Neural cell (in vitro differentiated cells): Measurements from ENCODE around the gene ACYP2. TPM values are rescaled to one million over a fixed set of nuclear protein-coding genes. Genes with fewer than 3 reads are reported as not detected.

Source experiments
- H2AFZ ChIP-seq: fragments of 200-600, 300-800 bp; sonication (generic), shearing (Covaris generic); 2 replicates; pipeline ENCODE4 v1.6.0; 2014; ENCODE audit warnings: low read depth, mild to moderate bottlenecking, antibody characterized with exemption, low read length, moderate library complexity
- H3F3A ChIP-seq: fragments of 200-600 bp; shearing (Covaris generic); 2 replicates; pipeline ENCODE4 v1.6.1; 2016; ENCODE audit warnings: mild to moderate bottlenecking, moderate library complexity, mixed read lengths, antibody characterized with exemption, low read length; ENCODE audit not compliant: insufficient read depth, poor library complexity, severe bottlenecking
- H3K27ac ChIP-seq: fragments of 200-600, 300-800 bp; sonication (generic), shearing (Covaris generic); 2 replicates; pipeline ENCODE4 v1.5.1; 2014; ENCODE audit warnings: mild to moderate bottlenecking, low read length, moderate library complexity
- H3K27me3 ChIP-seq: fragments of 300-800, 200-600 bp; sonication (generic), shearing (Covaris generic); 2 replicates; pipeline ENCODE4 v1.6.0; 2014; ENCODE audit warnings: mild to moderate bottlenecking, low read depth, low read length, moderate library complexity; ENCODE audit not compliant: insufficient read depth
- H3K36me3 ChIP-seq: fragments of 300-800, 200-600 bp; sonication (generic), shearing (Covaris generic); 2 replicates; pipeline ENCODE4 v1.5.1; 2014; ENCODE audit warnings: mild to moderate bottlenecking, antibody characterized with exemption, low read length, moderate library complexity; ENCODE audit not compliant: insufficient read depth
- H3K4me2 ChIP-seq: fragments of 300-800, 200-600 bp; sonication (generic), shearing (Covaris generic); 2 replicates; pipeline ENCODE4 v1.6.0; 2014; ENCODE audit warnings: mild to moderate bottlenecking, low read length
- H3K4me3 ChIP-seq: fragments of 300-800, 200-600 bp; sonication (generic), shearing (Covaris generic); 2 replicates; pipeline ENCODE4 v1.5.1; 2014; ENCODE audit warnings: mild to moderate bottlenecking, low read length, moderate library complexity
- H3K79me2 ChIP-seq: fragments of 200-600 bp; shearing (Covaris generic); replicated peaks from 2 replicates; pipeline ENCODE4 v1.6.0; 2014; ENCODE audit warnings: mild to moderate bottlenecking, low read length, moderate library complexity; ENCODE audit not compliant: insufficient read depth
- H3K9ac ChIP-seq: fragments of 300-800, 200-600 bp; sonication (generic), shearing (Covaris generic); 2 replicates; pipeline ENCODE4 v1.6.1; 2016; ENCODE audit warnings: mild to moderate bottlenecking, low read length, mixed read lengths
- H3K9me2 ChIP-seq: fragments of 200-600 bp; shearing (Covaris generic); 2 replicates; pipeline ENCODE4 v1.6.1; 2016; ENCODE audit warnings: mild to moderate bottlenecking, low read length, mixed read lengths; ENCODE audit not compliant: insufficient read depth
- H3K9me3 ChIP-seq: fragments of 200-600, 300-800 bp; sonication (generic), shearing (Covaris generic); 2 replicates; pipeline ENCODE4 v1.6.1; 2016; ENCODE audit warnings: mild to moderate bottlenecking, mixed run types, low read length, moderate library complexity, mixed read lengths
- H4K20me1 ChIP-seq: fragments of 200-600 bp; shearing (Covaris generic); 2 replicates; pipeline ENCODE4 v1.6.1; 2016; ENCODE audit warnings: mild to moderate bottlenecking, mixed run types; ENCODE audit not compliant: insufficient read depth
- EP300 ChIP-seq: fragments of 450-650 bp; conservative IDR thresholded peaks from 2 replicates; pipeline ENCODE4 v1.6.1; 2014; ENCODE audit warnings: antibody characterized with exemption, mild to moderate bottlenecking, moderate library complexity; ENCODE audit not compliant: poor library complexity, severe bottlenecking
- EZH2 ChIP-seq: fragments of 200-600, 300-800 bp; shearing (Covaris generic), sonication (generic); IDR thresholded peaks from 2 replicates; pipeline ENCODE4 v1.6.1; 2014; ENCODE audit warnings: antibody characterized with exemption, low read length, borderline replicate concordance, mild to moderate bottlenecking; ENCODE audit not compliant: insufficient read depth, poor library complexity, severe bottlenecking
- MXI1 ChIP-seq: fragments of 450-650 bp; conservative IDR thresholded peaks from 2 replicates; pipeline ENCODE4 v1.6.1; 2014; ENCODE audit warnings: antibody characterized with exemption, mild to moderate bottlenecking; ENCODE audit not compliant: poor library complexity, severe bottlenecking
- POLR2AphosphoS5 ChIP-seq: IDR thresholded peaks from 2 replicates; pipeline ENCODE4 v1.6.1; 2012
- RAD21 ChIP-seq: fragments of 450-650 bp; conservative IDR thresholded peaks from 2 replicates; pipeline ENCODE4 v1.6.1; 2014; ENCODE audit warnings: antibody characterized with exemption, mild to moderate bottlenecking, moderate library complexity
- SMC3 ChIP-seq: fragments of 450-650 bp; conservative IDR thresholded peaks from 2 replicates; pipeline ENCODE4 v1.6.1; 2014; ENCODE audit warnings: antibody characterized with exemption, mild to moderate bottlenecking, moderate library complexity; ENCODE audit not compliant: poor library complexity
- TAF1 ChIP-seq: IDR thresholded peaks from 2 replicates; pipeline ENCODE4 v1.6.1; 2012; ENCODE audit warnings: low read depth
- polyA plus RNA-seq: library from polyadenylated mRNA; depleted of rRNA; stranded (reverse); fragments of >200 nt; gene quantifications from 2 replicates; pipeline ENCODE4 v1.2.3, GENCODE V29; 2014
- TF ChIP-seq, protein P1 (sequence below): fragments of 450-650 bp; IDR thresholded peaks from 2 replicates; pipeline ENCODE4 v1.5.1; 2014; ENCODE audit warnings: antibody characterized with exemption, mild to moderate bottlenecking, moderate library complexity; ENCODE audit not compliant: poor library complexity, severe bottlenecking
- TF ChIP-seq, protein P2 (sequence below): IDR thresholded peaks from 2 replicates; pipeline ENCODE4 v1.6.1; 2012; ENCODE audit warnings: borderline replicate concordance

The ACYP2 gene
- polyA plus RNA-seq, 1 donor from 2014 or later = 48.2 TPM

DNA sequence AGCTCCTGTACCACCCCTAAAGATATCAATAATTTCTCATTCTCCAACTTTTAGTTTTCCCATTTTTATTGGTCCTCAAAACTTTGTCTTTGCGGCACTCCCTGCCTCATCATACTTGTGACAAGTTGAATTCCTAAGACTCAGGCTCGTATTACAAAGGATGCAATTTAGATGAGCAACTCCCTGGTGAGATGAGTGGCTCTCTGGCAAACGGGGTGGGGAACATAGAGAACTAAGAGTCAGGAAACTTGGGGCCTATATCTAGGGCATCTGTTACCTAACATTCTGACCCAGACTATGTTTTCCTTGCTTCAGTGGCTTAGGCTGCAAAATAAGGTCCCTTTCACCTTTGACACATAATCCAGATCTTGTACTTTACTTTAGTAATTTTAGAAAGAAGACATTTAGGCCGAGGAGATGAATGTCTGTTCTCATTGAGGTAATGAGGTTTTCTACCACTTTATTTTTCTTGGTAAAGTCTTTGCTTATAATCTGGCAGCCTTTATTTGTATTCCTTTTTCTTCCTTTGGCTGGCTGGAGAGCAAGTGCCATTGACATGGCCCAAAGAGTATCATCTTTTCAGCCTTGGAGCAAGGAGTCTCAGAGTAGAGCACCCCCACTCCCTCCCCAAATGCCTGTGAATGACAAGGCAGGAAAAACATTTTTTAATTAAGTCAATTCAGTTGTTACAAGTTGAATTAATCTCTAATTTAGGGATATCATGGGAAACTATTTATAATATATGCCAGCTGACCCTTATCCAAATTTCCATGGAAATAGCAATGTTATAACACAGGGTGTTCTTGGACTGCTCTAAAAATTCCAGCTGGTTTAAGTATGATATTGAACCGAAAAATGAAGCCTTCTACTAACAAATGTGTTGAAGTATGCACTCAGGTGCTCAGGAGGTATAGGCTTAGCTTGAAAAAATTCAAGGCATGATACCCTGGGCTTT is 125.4 kb downstream of the ACYP2 start:
- no peak overlapping the region for H3K9ac ChIP-seq
- H3K36me3 ChIP-seq = no peaks in the 10 kb centered on the region
- no peaks in the 10 kb centered on the region for H3K9me2 ChIP-seq
- no peak for TF ChIP-seq RAD21
- no peaks in the 10 kb centered on the region for H4K20me1 ChIP-seq
- no peak overlapping the region for H3K4me3 ChIP-seq
- H3F3A ChIP-seq = no peaks in the 10 kb centered on the region
- no peaks in the 10 kb centered on the region for H3K9me3 ChIP-seq
- no peak overlapping the region for H3K27ac ChIP-seq
- H3K79me2 ChIP-seq = no peaks in the 10 kb centered on the region
- H3K4me2 ChIP-seq = no peak overlapping the region
- H2AFZ ChIP-seq = no peak overlapping the region
- H3K27me3 ChIP-seq = no peaks in the 10 kb centered on the region

DNA sequence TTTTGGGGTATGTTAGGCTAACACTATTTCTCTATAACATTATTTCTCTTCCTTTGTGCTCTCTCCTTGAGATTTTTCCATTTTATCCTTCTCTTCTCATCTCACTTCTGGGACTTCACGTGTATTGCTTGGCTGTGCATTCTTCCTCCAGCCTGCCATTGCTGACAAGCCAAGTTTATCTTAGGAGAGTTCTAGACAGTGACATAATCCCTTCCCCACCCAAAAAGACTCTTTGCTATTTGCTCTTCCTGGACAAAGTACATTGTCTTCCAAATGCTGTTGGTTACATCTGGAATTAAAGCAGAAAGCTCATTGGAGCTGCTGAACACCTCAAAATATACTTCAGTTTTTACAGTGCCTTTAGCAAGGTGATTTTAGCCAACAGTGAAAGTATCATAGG is 131.7 kb downstream of the ACYP2 start:
- Histone ChIP-seq H3K4me2 (no peak overlapping the region), H3K9ac (no peak overlapping the region), H4K20me1 (no peaks in the 10 kb centered on the region), H3K36me3 (no peaks in the 10 kb centered on the region), H3K27ac (no peak overlapping the region), H3F3A (no peaks in the 10 kb centered on the region), H2AFZ (no peak overlapping the region), H3K9me3 (no peaks in the 10 kb centered on the region), H3K27me3 (no peaks in the 10 kb centered on the region), H3K4me3 (no peak overlapping the region), H3K79me2 (no peaks in the 10 kb centered on the region), H3K9me2 (no peaks in the 10 kb centered on the region)
- no peak for TF ChIP-seq EP300
- TF ChIP-seq, protein P1, sequence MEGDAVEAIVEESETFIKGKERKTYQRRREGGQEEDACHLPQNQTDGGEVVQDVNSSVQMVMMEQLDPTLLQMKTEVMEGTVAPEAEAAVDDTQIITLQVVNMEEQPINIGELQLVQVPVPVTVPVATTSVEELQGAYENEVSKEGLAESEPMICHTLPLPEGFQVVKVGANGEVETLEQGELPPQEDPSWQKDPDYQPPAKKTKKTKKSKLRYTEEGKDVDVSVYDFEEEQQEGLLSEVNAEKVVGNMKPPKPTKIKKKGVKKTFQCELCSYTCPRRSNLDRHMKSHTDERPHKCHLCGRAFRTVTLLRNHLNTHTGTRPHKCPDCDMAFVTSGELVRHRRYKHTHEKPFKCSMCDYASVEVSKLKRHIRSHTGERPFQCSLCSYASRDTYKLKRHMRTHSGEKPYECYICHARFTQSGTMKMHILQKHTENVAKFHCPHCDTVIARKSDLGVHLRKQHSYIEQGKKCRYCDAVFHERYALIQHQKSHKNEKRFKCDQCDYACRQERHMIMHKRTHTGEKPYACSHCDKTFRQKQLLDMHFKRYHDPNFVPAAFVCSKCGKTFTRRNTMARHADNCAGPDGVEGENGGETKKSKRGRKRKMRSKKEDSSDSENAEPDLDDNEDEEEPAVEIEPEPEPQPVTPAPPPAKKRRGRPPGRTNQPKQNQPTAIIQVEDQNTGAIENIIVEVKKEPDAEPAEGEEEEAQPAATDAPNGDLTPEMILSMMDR = no peak
- no peak for TF ChIP-seq POLR2AphosphoS5
- no peak for TF ChIP-seq TAF1
- no peak for TF ChIP-seq SMC3

GRCh38 chr2:54249629-54250028 is 134.2 kb downstream of the ACYP2 start:
- Histone ChIP-seq H3K36me3 (no peaks in the 10 kb centered on the region), H2AFZ (no peak overlapping the region), H3K79me2 (no peaks in the 10 kb centered on the region), H3K27me3 (no peaks in the 10 kb centered on the region), H3K27ac (no peak overlapping the region), H3K9me2 (no peaks in the 10 kb centered on the region), H3F3A (no peaks in the 10 kb centered on the region), H3K9me3 (no peaks in the 10 kb centered on the region), H3K4me3 (no peak overlapping the region), H4K20me1 (no peaks in the 10 kb centered on the region), H3K9ac (no peak overlapping the region), H3K4me2 (no peak overlapping the region)
- TF ChIP-seq POLR2AphosphoS5 = no peak

DNA sequence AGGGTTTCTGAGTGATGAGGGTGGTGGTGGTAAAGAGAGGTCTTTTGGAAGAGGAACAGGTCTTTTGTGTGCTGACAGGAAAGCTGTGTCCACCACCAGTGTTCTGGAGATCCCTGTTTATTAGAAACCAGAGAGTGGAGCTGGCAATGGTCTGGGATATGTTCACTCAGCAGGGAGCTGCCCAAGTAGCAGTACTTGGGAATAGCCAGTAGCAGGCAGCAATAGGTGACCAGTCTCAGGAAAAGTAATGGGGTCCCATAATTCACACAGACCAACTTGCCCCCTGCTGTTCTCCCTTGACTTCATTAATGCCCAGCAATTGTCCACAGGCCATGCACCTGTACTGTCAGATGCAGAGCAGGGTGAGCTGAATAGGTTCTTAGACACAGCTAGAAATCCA is 138.8 kb downstream of the ACYP2 start:
- Histone ChIP-seq H2AFZ (no peak overlapping the region), H3K27ac (no peak overlapping the region), H3K9ac (no peak overlapping the region), H4K20me1 (no peaks in the 10 kb centered on the region), H3K9me3 (no peaks in the 10 kb centered on the region), H3K79me2 (no peaks in the 10 kb centered on the region), H3F3A (no peaks in the 10 kb centered on the region), H3K36me3 (no peaks in the 10 kb centered on the region), H3K9me2 (no peaks in the 10 kb centered on the region), H3K4me3 (no peak overlapping the region), H3K27me3 (no peaks in the 10 kb centered on the region), H3K4me2 (no peak overlapping the region)
- TF ChIP-seq EZH2 = no peak
- no peak for TF ChIP-seq TAF1
- no peak for TF ChIP-seq POLR2AphosphoS5
- TF ChIP-seq, protein P2, sequence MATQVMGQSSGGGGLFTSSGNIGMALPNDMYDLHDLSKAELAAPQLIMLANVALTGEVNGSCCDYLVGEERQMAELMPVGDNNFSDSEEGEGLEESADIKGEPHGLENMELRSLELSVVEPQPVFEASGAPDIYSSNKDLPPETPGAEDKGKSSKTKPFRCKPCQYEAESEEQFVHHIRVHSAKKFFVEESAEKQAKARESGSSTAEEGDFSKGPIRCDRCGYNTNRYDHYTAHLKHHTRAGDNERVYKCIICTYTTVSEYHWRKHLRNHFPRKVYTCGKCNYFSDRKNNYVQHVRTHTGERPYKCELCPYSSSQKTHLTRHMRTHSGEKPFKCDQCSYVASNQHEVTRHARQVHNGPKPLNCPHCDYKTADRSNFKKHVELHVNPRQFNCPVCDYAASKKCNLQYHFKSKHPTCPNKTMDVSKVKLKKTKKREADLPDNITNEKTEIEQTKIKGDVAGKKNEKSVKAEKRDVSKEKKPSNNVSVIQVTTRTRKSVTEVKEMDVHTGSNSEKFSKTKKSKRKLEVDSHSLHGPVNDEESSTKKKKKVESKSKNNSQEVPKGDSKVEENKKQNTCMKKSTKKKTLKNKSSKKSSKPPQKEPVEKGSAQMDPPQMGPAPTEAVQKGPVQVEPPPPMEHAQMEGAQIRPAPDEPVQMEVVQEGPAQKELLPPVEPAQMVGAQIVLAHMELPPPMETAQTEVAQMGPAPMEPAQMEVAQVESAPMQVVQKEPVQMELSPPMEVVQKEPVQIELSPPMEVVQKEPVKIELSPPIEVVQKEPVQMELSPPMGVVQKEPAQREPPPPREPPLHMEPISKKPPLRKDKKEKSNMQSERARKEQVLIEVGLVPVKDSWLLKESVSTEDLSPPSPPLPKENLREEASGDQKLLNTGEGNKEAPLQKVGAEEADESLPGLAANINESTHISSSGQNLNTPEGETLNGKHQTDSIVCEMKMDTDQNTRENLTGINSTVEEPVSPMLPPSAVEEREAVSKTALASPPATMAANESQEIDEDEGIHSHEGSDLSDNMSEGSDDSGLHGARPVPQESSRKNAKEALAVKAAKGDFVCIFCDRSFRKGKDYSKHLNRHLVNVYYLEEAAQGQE = no peak
- no peak for TF ChIP-seq EP300
- TF ChIP-seq SMC3 = no peak
- TF ChIP-seq, protein P1 = no peak
- TF ChIP-seq RAD21 = no peak
- TF ChIP-seq MXI1 = no peak
